SK-N-SH (cell line): Measurements from ENCODE around the gene NPAS1. TPM values are rescaled to one million over a fixed set of nuclear protein-coding genes. Genes with fewer than 3 reads are reported as not detected.

Source experiments
- CTCF ChIA-PET: fragments of 300-600, 350-600 bp; formaldehyde crosslinking; extraction: SDS; loops from one replicate; lab custom pipeline; 2021; lab: Yijun Ruan, JAX
- POLR2A ChIA-PET: fragments of 350-600 bp; sonication (Branson Sonifier 250); formaldehyde crosslinking; extraction: SDS; loops from one replicate; lab custom pipeline; 2020; ENCODE audit warnings: antibody characterized with exemption, inconsistent platforms; lab: Yijun Ruan, JAX
- DNase-seq: peaks from one replicate; pipeline ENCODE4 v3.0.0; 2012
- H2AFZ ChIP-seq: fragments of 200-600 bp; sonication (generic); 2 replicates; pipeline ENCODE4 v1.8.1; 2016; ENCODE audit warnings: antibody characterized with exemption, mild to moderate bottlenecking, low read depth
- H3F3A ChIP-seq: fragments of 200-600 bp; sonication (generic); replicated peaks from 2 replicates; pipeline ENCODE3; 2016; ENCODE audit warnings: antibody characterized with exemption, mild to moderate bottlenecking; ENCODE audit not compliant: insufficient read depth
- H3K27ac ChIP-seq, 2 experiments: fragments of 200-500 bp in 1 of 2; fragments of 200-600 bp in 1 of 2; sonication (Bioruptor generic) in 1 of 2; sonication (generic), shearing (Covaris generic) in 1 of 2; 2 replicates each; pipeline versions ENCODE4 v1.5.1 to v1.6.1; 2014 to 2016; ENCODE audit warnings: low read depth in 2 of 2, inconsistent platforms in 1 of 2, low read length in 1 of 2, mild to moderate bottlenecking in 1 of 2, mixed read lengths in 1 of 2
- H3K27me3 ChIP-seq: fragments of 200-600 bp; sonication (generic), shearing (Covaris generic); 2 replicates; pipeline ENCODE4 v1.6.1; 2016; ENCODE audit warnings: mixed run types; ENCODE audit not compliant: insufficient read depth
- H3K36me3 ChIP-seq, 2 experiments: fragments of 200-500 bp in 1 of 2; fragments of 200-600 bp in 1 of 2; sonication (Bioruptor generic) in 1 of 2; sonication (generic) in 1 of 2; replicated peaks in 1 of 2; 2 replicates each; pipeline versions ENCODE3 to v1.5.1; 2014 to 2016; ENCODE audit warnings: low read length in 1 of 2, mild to moderate bottlenecking in 1 of 2; ENCODE audit not compliant: insufficient read depth in 2 of 2, control insufficient read depth in 1 of 2
- H3K4me1 ChIP-seq, 2 experiments: fragments of 200-500 bp in 1 of 2; fragments of 200-600 bp in 1 of 2; sonication (Bioruptor generic) in 1 of 2; sonication (generic), shearing (Covaris generic) in 1 of 2; 2 replicates each; pipeline versions ENCODE4 v1.5.1 to v1.6.1; 2014 to 2016; ENCODE audit warnings: low read depth in 1 of 2, low read length in 1 of 2, mixed run types in 1 of 2; ENCODE audit not compliant: insufficient read depth in 2 of 2, control insufficient read depth in 1 of 2
- H3K4me2 ChIP-seq: fragments of 200-600 bp; sonication (generic), shearing (Covaris generic); 2 replicates; pipeline ENCODE4 v1.6.1; 2017; ENCODE audit warnings: mixed run types
- H3K4me3 ChIP-seq, 2 experiments: fragments of 200-500 bp in 1 of 2; fragments of 200-600 bp in 1 of 2; sonication (Bioruptor generic) in 1 of 2; sonication (generic), shearing (Covaris generic) in 1 of 2; 2 replicates each; pipeline versions ENCODE4 v1.5.1 to v1.8.1; 2014 to 2016; ENCODE audit warnings: low read depth in 2 of 2, inconsistent platforms in 1 of 2, low read length in 1 of 2, mild to moderate bottlenecking in 1 of 2, mixed read lengths in 1 of 2, moderate library complexity in 1 of 2
- H3K79me2 ChIP-seq: fragments of 200-600 bp; sonication (generic); 2 replicates; pipeline ENCODE4 v1.8.1; 2017; ENCODE audit warnings: mild to moderate bottlenecking; ENCODE audit not compliant: insufficient read depth
- H3K9ac ChIP-seq: fragments of 200-600 bp; sonication (generic); 2 replicates; pipeline ENCODE4 v1.6.1; 2017; ENCODE audit warnings: mixed run types
- H3K9me2 ChIP-seq: fragments of 200-600 bp; sonication (generic); 2 replicates; pipeline ENCODE4 v1.6.1; 2017; ENCODE audit warnings: mixed run types
- H3K9me3 ChIP-seq: fragments of 200-600 bp; sonication (generic); 2 replicates; pipeline ENCODE4 v1.6.1; 2017; ENCODE audit warnings: mixed run types, mild to moderate bottlenecking, moderate library complexity
- H4K20me1 ChIP-seq: fragments of 200-600 bp; sonication (generic); 2 replicates; pipeline ENCODE4 v1.6.1; 2017; ENCODE audit warnings: mild to moderate bottlenecking, mixed run types; ENCODE audit not compliant: insufficient read depth
- CHD2 ChIP-seq: fragments of 150-350 bp; IDR thresholded peaks from 2 replicates; pipeline ENCODE4 v1.6.1; 2018; ENCODE audit warnings: low read length; ENCODE audit not compliant: partially characterized antibody
- CTCF ChIP-seq: fragments of 200-600 bp; sonication (generic); IDR thresholded peaks from 2 replicates; pipeline ENCODE4 v1.6.1; 2017; ENCODE audit warnings: antibody characterized with exemption, mild to moderate bottlenecking, moderate library complexity
- ELF1 ChIP-seq: IDR thresholded peaks from 2 replicates; pipeline ENCODE4 v1.4.0; 2012
- EP300 ChIP-seq, 2 experiments: IDR thresholded peaks; 2 replicates each; pipeline versions ENCODE4 v1.4.0 to v1.6.1; 2012; ENCODE audit warnings: borderline replicate concordance in 1 of 2, low read depth in 1 of 2, low read length in 1 of 2
- FOXM1 ChIP-seq: IDR thresholded peaks from 2 replicates; pipeline ENCODE4 v1.4.0; 2012; ENCODE audit warnings: low read depth, mild to moderate bottlenecking
- JUND ChIP-seq: IDR thresholded peaks from 2 replicates; pipeline ENCODE4 v1.4.0; 2012
- MEF2A ChIP-seq: IDR thresholded peaks from 2 replicates; pipeline ENCODE4 v1.4.0; 2012; ENCODE audit warnings: low read depth, borderline replicate concordance
- MXI1 ChIP-seq: IDR thresholded peaks from 2 replicates; pipeline ENCODE4 v1.6.1; 2012; ENCODE audit warnings: mild to moderate bottlenecking, low read depth, low read length, improper control_type of control experiment
- NFIC ChIP-seq: IDR thresholded peaks from 2 replicates; pipeline ENCODE4 v1.4.0; 2012; ENCODE audit warnings: borderline replicate concordance
- RAD21 ChIP-seq: IDR thresholded peaks from 2 replicates; pipeline ENCODE4 v1.6.1; 2012; ENCODE audit warnings: mild to moderate bottlenecking, low read length
- RFX5 ChIP-seq: IDR thresholded peaks from 2 replicates; pipeline ENCODE4 v1.6.1; 2012; ENCODE audit warnings: mild to moderate bottlenecking, improper control_type of control experiment, low read length
- SMC3 ChIP-seq: IDR thresholded peaks from 2 replicates; pipeline ENCODE4 v1.6.1; 2012; ENCODE audit warnings: low read depth, low read length, improper control_type of control experiment
- TAF1 ChIP-seq: IDR thresholded peaks from 2 replicates; pipeline ENCODE4 v1.6.1; 2012; ENCODE audit warnings: low read depth, mild to moderate bottlenecking, low read length, moderate library complexity, borderline replicate concordance
- TEAD4 ChIP-seq: IDR thresholded peaks from 2 replicates; pipeline ENCODE4 v1.4.0; 2012; ENCODE audit warnings: mild to moderate bottlenecking, borderline replicate concordance; ENCODE audit not compliant: insufficient read depth
- USF1 ChIP-seq: IDR thresholded peaks from 2 replicates; pipeline ENCODE4 v1.4.0; 2012; ENCODE audit warnings: low read depth, borderline replicate concordance
- ZBTB33 ChIP-seq: IDR thresholded peaks from 2 replicates; pipeline ENCODE4 v1.4.0; 2012; ENCODE audit warnings: low read depth, borderline replicate concordance
- WGBS: methylation state at CpG from one replicate; pipeline ENCODE4 v1.1.6; 2017; ENCODE audit warnings: low lambda C conversion rate; 5-methylcytosine and 5-hydroxymethylcytosine counted together
- polyA plus RNA-seq, 3 experiments: library from polyadenylated mRNA; depleted of rRNA; stranded (reverse); fragments of >200 nt; gene quantifications; 2 replicates each; pipeline ENCODE4 v1.2.3, GENCODE V29; 2012

The NPAS1 gene
- polyA plus RNA-seq, 1 of the 3 experiments (the other 2 are of a cell fraction), result 1.1 TPM

GRCh38 chr19:47070756-47071155 lies 51.1 kb downstream of the NPAS1 start:
- Histone ChIP-seq H3K36me3 (peaks cover 15 to 83% of the 10 kb centered on the region in 2 experiments), H4K20me1 (peaks cover 11% of the 10 kb centered on the region), H3K4me2 (no peak overlapping the region)

GRCh38 chr19:47071731-47072130 lies 52.1 kb downstream of the NPAS1 start:
- no peak overlapping the region for H3K4me3 ChIP-seq
- WGBS, result 98% methylated on average over 8 of the region's 12 CpGs
- no peaks in the 10 kb centered on the region for H3K9me2 ChIP-seq
- peaks cover 14% of the 10 kb centered on the region for H4K20me1 ChIP-seq
- no peak overlapping the region for H3K4me2 ChIP-seq
- H3K27me3 ChIP-seq, result no peaks in the 10 kb centered on the region
- H3K9me3 ChIP-seq, result no peaks in the 10 kb centered on the region
- no peak overlapping the region for H2AFZ ChIP-seq
- ChIA-PET POLR2A (no interaction called here), CTCF (interaction anchor here (0.9 to 3.2 kb wide), 2 partner anchors 53 to 59 kb away, joined by 3 to 16 read pairs; no protein-coding TSS in a partner anchor)
- TF ChIP-seq USF1 (no peak), RAD21 (no peak), SMC3 (no peak), TAF1 (no peak)
- no peaks in the 10 kb centered on the region for H3K4me1 ChIP-seq
- H3K79me2 ChIP-seq, result peaks cover 40% of the 10 kb centered on the region
- H3K9ac ChIP-seq, result no peak overlapping the region
- DNase-seq, result no peak
- no peaks in the 10 kb centered on the region for H3F3A ChIP-seq
- peaks cover 23 to 81% of the 10 kb centered on the region in 2 experiments for H3K36me3 ChIP-seq
- no peak overlapping the region for H3K27ac ChIP-seq

More at GRCh38 chr19:47070756-47071155, 51.1 kb downstream of the NPAS1 start:
- DNase-seq, result no peak
- Histone ChIP-seq H3K4me1 (no peaks in the 10 kb centered on the region), H3K9ac (no peak overlapping the region), H3K79me2 (peaks cover 32% of the 10 kb centered on the region), H3K27ac (no peak overlapping the region), H2AFZ (no peak overlapping the region), H3K27me3 (no peaks in the 10 kb centered on the region), H3K9me2 (no peaks in the 10 kb centered on the region), H3K9me3 (no peaks in the 10 kb centered on the region), H3K4me3 (no peak overlapping the region), H3F3A (no peaks in the 10 kb centered on the region)
- TF ChIP-seq CHD2 (no peak), MXI1 (no peak)
- POLR2A ChIA-PET, result interaction anchor here (1.2 kb wide), 1 partner anchor 43 kb away, joined by 4 read pairs; the partner anchor contains the start of gene ZC3H4
- CTCF ChIA-PET, result interaction anchor here (3.2 kb wide), 1 partner anchor 54 kb away, joined by 16 read pairs; no protein-coding TSS in a partner anchor
- whole genome bisulfite sequencing, result 94% methylated on average over 18 of the region's 18 CpGs

- H3K9ac ChIP-seq, result no peak overlapping the region
- H3K27me3 ChIP-seq, result no peaks in the 10 kb centered on the region
- H2AFZ ChIP-seq, result no peak overlapping the region
- peaks cover 14% of the 10 kb centered on the region for H4K20me1 ChIP-seq
- TF ChIP-seq ELF1 (no peak), CHD2 (no peak), MEF2A (no peak), TAF1 (no peak), ZBTB33 (no peak), CTCF (no peak), TEAD4 (no peak), NFIC (no peak), RFX5 (no peak), FOXM1 (no peak), JUND (no peak), EP300 (IDR thresholded peaks at IDR 0.05; ENCODE audit: borderline replicate concordance in 1 of 2, low read depth in 1 of 2, low read length in 1 of 2) (no peak)
- TF ChIP-seq, all 33 proteins: peak for 0
- H3K79me2 ChIP-seq, result peaks cover 46% of the 10 kb centered on the region
- H3K9me3 ChIP-seq, result no peaks in the 10 kb centered on the region
- 91% methylated on average over 8 of the region's 17 CpGs for WGBS
- no peak overlapping the region for H3K27ac ChIP-seq
- no peaks in the 10 kb centered on the region for H3K4me1 ChIP-seq
- ChIA-PET CTCF (interaction anchor here (0.9 to 3.2 kb wide), 3 partner anchors 21 to 60 kb away, joined by 3 to 16 read pairs (median 3); no protein-coding TSS in a partner anchor), POLR2A (no interaction called here)
- H3K4me2 ChIP-seq, result no peak overlapping the region
- peaks cover 29 to 76% of the 10 kb centered on the region in 2 experiments for H3K36me3 ChIP-seq
- H3K4me3 ChIP-seq, result no peak overlapping the region
- H3K9me2 ChIP-seq, result no peaks in the 10 kb centered on the region
- H3F3A ChIP-seq, result no peaks in the 10 kb centered on the region
- no peak for DNase-seq
These were observed 52.7 kb downstream of the NPAS1 start for GRCh38 chr19:47072323-47072722.
